Measurements from ENCODE around the gene C19orf85.

The C19orf85 gene

GRCh38 chr19:55474269-55475265, 10.0 kb upstream of the C19orf85 start:
- no peak for DNase-seq

GRCh38 chr19:55473225-55474012, 8.9 kb upstream of the C19orf85 start:
- DNase-seq, result no peak

- DNase-seq, result no peak
Observed at GRCh38 chr19:55472463-55472862, 7.9 kb upstream of the C19orf85 start.

- no peak for DNase-seq
Observed at GRCh38 chr19:55471266-55471665, 6.7 kb upstream of the C19orf85 start.

GRCh38 chr19:55468054-55468393, 3.5 kb upstream of the C19orf85 start:
- no peak for DNase-seq

GRCh38 chr19:55467236-55468053, 2.9 kb upstream of the C19orf85 start:
- peak; percentile 61 to 69 for DNase-seq

GRCh38 chr19:55466241-55466614, 1.7 kb upstream of the C19orf85 start:
- DNase-seq, result no peak

GRCh38 chr19:55465460-55466240, 1.1 kb upstream of the C19orf85 start:
- DNase-seq, result no peak

GRCh38 chr19:55464039-55464661, 401 bp downstream of the C19orf85 start:
- DNase-seq, result no peak

- DNase-seq, result no peak
Observed at GRCh38 chr19:55463583-55464031, 944 bp downstream of the C19orf85 start.

GRCh38 chr19:55462722-55463121, 1.8 kb downstream of the C19orf85 start:
- no peak for DNase-seq

GRCh38 chr19:55461974-55462626, 2.5 kb downstream of the C19orf85 start:
- no peak for DNase-seq

- DNase-seq, result peak; percentile 100
Observed at GRCh38 chr19:55461259-55461973, 3.1 kb downstream of the C19orf85 start, which contains the start of gene ISOC2. Gene ISOC2, minus strand, starts transcription at chr19:55461642. Its CDS starts 5,156 bp downstream, at chr19:55456486.

GRCh38 chr19:55460670-55461258, 3.8 kb downstream of the C19orf85 start:
- DNase-seq, result peak; percentile 35 to 38

GRCh38 chr19:55459950-55460657, 4.4 kb downstream of the C19orf85 start:
- DNase-seq, result no peak

GRCh38 chr19:55459551-55459949, 5.0 kb downstream of the C19orf85 start:
- no peak for DNase-seq

GRCh38 chr19:55457683-55458457, 6.7 kb downstream of the C19orf85 start:
- DNase-seq, result no peak

GRCh38 chr19:55456347-55456746, 8.2 kb downstream of the C19orf85 start:
- DNase-seq, result no peak

Data from CD4-positive, alpha-beta T cell treated with Interleukin-1 beta for 1 hour (primary cell).